GM15510 (cell line): ENCODE results near the gene ZNF264.

Experiments used
- POLR2A ChIP-seq: IDR thresholded peaks from 3 replicates; pipeline ENCODE4 v1.6.1; 2011; ENCODE audit warnings: borderline replicate concordance; ENCODE audit not compliant: insufficient read length; ENCODE audit errors: extremely low read depth

Gene ZNF264

DNA sequence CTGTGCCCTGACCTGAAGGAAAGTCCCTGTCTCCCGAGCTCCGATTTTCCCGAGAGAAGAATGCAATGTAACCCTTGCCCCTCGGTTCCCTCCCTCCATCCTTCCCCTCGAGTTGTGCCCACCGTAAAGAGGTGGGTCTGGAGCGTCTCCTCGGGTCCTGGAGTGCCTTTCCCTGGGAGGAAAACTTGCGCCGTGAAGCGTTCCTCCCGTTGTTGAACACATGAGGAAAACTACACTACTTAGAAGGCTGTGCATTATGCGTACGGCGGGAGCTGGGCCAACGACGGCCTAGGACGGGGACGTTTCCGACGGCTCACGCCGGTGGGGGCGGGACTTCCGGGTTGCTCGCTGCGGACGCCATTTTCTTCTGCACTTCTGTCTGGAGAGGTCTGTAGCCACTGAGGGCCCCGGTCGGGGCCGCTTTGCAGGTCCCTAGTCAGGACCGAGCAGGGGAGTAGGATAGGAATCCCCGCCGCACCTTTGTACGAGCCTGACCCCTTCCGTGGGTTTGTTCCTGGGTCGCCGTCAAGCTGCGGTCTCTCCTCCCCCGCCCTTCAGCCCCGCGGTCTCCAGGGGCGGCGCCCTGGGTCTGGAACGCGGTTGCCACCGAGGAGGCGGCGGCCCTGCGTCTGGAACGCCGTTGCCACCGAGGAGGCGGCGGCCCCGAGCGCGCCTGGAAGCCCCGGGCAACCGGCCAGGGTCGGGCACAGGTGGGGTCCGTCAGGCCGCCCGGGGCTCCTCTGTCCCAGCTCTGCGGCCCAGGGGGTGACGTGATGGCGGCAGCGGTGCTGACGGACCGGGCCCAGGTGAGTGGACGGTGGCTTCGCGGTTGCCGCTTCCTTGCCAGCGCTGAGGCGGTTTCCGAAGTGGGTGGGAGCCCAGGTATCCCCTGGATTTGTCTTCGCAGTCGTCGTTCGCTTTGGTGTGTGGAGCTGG, at the start of gene ZNF264:
Gene ZNF264 (plus strand): TSS at position 360 of the 936 bp plus-strand sequence. CDS start 414 bp downstream, at position 774.
- peak; percentile 73 for TF ChIP-seq POLR2A

DNA sequence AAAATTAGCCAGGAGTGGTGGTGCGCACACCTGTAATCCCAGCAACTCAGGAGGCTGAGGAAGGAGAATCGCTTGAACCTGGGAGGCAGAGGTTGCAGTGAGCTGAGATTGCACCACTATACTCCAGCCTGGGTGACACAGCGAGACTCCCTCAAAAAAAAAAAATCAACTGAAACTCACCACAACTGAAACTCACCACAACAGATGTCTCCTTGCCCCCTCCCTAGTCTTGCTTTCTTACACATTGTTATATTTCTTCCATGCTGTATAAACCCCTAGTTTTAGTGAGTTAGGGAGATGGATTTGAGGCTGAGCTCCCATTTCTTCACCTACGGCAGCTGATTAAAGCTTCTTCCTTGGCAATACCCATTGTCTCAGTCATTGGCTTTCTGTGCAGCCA, 49.6 kb upstream of the ZNF264 start:
- TF ChIP-seq POLR2A: no peak

GRCh38 chr19:57152921-57153320, 38.4 kb upstream of the ZNF264 start:
- no peak for TF ChIP-seq POLR2A

- TF ChIP-seq POLR2A: no peak
These were observed 29.2 kb upstream of the ZNF264 start for GRCh38 chr19:57161985-57162539.

DNA sequence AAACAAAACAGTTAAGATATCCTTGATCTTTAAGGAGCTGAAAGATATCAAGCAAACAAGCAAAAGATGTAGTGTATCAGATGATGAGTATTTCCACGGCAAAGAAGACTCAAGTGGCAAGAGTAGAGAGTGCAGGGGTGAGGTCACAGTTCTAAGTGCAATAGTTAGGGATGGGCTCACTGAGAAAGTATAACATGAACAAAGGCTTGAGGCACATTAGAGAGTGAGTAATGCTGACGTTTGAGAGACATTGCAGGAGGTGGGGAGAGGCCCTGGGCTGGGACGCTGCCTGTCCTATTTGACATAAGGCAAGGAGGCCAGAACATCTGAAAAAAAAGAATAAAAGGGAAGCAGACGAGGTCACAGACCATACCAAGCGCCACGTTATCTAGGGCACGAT, 25.5 kb upstream of the ZNF264 start:
- no peak for TF ChIP-seq POLR2A

GRCh38 chr19:57167385-57167784, 23.9 kb upstream of the ZNF264 start, which contains the start of gene DUXA:
DUXA (minus strand) TSS chr19:57167485; CDS start chr19:57167443, 42 bp downstream.
- TF ChIP-seq POLR2A: no peak

- no peak for TF ChIP-seq POLR2A
These were observed 19.7 kb upstream of the ZNF264 start for GRCh38 chr19:57171551-57172081.

DNA sequence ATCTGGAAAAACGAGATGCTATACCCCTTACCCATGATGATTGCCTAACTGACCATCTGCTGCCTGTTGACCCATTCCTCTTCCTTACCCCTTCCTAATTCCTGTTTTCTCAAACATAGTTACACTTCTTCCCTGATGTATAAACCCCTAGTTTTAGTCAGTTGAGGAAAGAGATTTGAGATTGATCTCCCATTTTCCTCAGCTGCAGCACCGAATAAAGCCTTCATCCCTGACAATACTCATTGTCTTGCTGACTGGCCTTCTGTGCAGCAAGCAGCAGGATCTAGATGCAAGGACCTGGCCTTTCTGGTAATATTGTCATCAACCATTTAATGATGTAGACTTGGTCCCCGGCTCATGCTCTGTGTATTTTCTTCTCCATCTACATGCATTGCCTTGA, 999 bp upstream of the ZNF264 start:
- TF ChIP-seq POLR2A: no peak

- TF ChIP-seq POLR2A: no peak
These were observed 749 bp downstream of the ZNF264 start for GRCh38 chr19:57192077-57192420.

DNA sequence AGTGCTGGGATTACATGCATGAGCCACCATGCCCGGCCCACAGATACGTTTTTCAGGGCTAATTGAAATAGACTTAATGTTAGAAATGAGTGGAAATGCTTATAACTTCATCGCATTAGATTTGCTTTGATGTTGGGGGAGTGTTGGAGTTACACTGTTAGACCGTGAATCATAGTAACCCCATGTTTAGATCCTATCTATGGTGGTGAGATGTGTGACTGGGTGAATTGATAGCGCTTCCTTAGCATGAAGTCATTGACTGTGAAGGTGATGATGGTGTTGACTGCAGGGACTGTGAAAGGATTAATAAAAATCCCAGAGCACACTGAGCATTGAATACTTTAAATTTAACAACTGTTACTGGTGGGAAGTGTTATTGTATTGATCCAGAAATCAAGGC, 1.7 kb downstream of the ZNF264 start:
- TF ChIP-seq POLR2A: no peak

- TF ChIP-seq POLR2A: no peak
These were observed 10.9 kb downstream of the ZNF264 start for GRCh38 chr19:57202160-57202559.

DNA sequence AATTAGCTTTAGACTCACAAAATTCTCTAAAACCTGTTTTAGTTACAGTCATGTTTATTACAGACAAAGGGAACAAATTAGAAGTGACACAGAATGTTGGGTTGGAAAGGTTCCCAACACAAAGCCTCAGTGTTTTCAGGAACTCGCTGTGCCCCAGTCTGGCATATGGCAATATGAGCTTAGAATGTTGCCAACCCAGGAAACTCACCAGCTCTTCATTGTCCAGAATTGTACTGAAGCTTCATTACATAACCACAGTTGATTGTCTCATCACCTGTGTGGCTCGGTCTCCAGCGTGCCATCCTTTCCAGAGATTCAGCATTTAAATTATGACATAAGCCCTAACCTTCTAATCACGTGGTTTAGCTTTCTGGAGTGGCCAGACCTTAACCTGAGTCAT, 19.1 kb downstream of the ZNF264 start:
- TF ChIP-seq POLR2A: no peak

DNA sequence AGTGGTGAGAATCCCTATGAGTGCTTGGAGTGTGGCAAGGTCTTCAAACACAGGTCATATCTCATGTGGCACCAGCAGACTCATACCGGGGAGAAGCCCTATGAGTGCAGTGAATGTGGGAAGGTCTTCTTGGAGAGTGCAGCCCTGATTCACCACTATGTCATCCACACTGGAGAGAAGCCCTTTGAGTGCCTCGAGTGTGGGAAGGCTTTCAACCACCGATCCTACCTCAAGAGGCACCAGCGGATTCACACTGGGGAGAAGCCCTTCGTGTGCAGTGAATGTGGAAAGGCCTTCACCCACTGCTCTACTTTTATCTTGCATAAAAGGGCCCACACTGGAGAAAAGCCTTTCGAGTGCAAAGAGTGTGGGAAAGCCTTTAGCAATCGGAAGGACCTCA, 20.8 kb downstream of the ZNF264 start:
- no peak for TF ChIP-seq POLR2A

GRCh38 chr19:57227502-57227901, 36.2 kb downstream of the ZNF264 start:
- no peak for TF ChIP-seq POLR2A

DNA sequence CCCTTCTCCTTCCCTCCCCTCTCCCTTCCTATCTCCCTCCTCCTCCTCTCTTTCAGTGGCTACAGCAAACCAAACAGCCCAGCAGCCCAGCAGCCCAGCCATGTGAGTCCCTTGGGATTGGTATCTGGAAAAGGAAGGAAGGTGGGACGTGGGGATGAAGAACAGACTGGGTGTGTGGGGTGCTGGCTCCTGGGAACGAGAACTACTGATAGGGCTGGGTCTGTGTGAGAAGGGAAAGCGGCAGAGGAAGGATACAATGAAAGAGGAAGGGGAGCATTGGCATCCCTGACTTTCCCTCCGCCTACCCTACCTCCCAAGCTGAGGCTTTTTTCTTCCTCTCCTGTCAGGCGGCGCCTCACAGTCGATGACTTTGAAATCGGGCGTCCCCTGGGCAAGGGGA, 40.4 kb downstream of the ZNF264 start:
- no peak for TF ChIP-seq POLR2A

DNA sequence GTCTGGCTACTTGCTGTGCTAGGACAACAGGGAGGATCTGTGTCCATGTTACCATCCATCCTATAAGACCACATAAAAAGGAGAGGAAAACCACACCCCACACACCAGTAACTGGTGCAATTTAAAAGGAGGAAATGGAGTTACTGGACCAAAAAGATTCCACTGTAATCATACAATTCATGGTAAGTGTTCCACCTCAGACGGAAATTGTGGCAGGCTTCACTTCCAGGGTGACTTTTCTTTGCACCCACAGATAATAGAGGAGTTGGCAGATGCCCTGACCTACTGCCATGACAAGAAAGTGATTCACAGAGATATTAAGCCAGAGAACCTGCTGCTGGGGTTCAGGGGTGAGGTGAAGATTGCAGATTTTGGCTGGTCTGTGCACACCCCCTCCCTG, 41.9 kb downstream of the ZNF264 start:
- TF ChIP-seq POLR2A: no peak
